Cardiac septum (tissue), 1 donor: ENCODE data around the gene GLRA3. TPM values are rescaled to one million over a fixed set of nuclear protein-coding genes. Genes with fewer than 3 reads are reported as not detected.

Experiments
- DNase-seq: peaks from one replicate; pipeline ENCODE4 v3.0.0-alpha.2; 2020; ENCODE audit warnings: low spot score
- intact Hi-C: fragments of 100-400 bp; cut with DNase I; formaldehyde crosslinking; loops from one replicate; pipeline ENCODE4 v1.14.0; 2022
- total RNA-seq: library from RNA; stranded (reverse); fragmentation: NEBNext Ultra II Directional; extraction: Animal tissue kit (Norgen Biotek cat#: 25700); gene quantifications from one replicate; pipeline ENCODE4 v1.2.1, GENCODE V29; 2021
- donor health status: DM: no; HTN: no; CAD: no.

The GLRA3 gene
- total RNA-seq, 1 donor from 2014 or later = not detected

GRCh38 chr4:174626342-174627008, 202.6 kb downstream of the GLRA3 start:
- DNase-seq = no peak
- intact Hi-C loops = no loop called here

GRCh38 chr4:174616661-174617060, 212.4 kb downstream of the GLRA3 start:
- intact Hi-C loops = no loop called here
- no peak for DNase-seq

GRCh38 chr4:174613979-174614378, 215.1 kb downstream of the GLRA3 start:
- DNase-seq = no peak
- intact Hi-C loops = no loop called here

- intact Hi-C loops = no loop called here
- DNase-seq = no peak
Measured at GRCh38 chr4:174611792-174612191, 217.3 kb downstream of the GLRA3 start.

- DNase-seq = no peak
- intact Hi-C loops = no loop called here
Measured at GRCh38 chr4:174607792-174608191, 221.3 kb downstream of the GLRA3 start.

GRCh38 chr4:174604198-174604597, 224.8 kb downstream of the GLRA3 start:
- intact Hi-C loops = no loop called here
- DNase-seq = no peak

- DNase-seq = no peak
- intact Hi-C loops = no loop called here
Measured at GRCh38 chr4:174600391-174600790, 228.7 kb downstream of the GLRA3 start.

GRCh38 chr4:174598800-174599199, 230.2 kb downstream of the GLRA3 start:
- intact Hi-C loops = no loop called here
- DNase-seq = no peak

GRCh38 chr4:174596513-174596912, 232.5 kb downstream of the GLRA3 start:
- intact Hi-C loops = no loop called here

GRCh38 chr4:174595141-174595929, 233.7 kb downstream of the GLRA3 start:
- no peak for DNase-seq
- intact Hi-C loops = no loop called here

More at GRCh38 chr4:174596513-174596912, 232.5 kb downstream of the GLRA3 start:
- DNase-seq = no peak

- intact Hi-C loops = no loop called here
- no peak for DNase-seq
Measured at GRCh38 chr4:174593701-174594100, 235.3 kb downstream of the GLRA3 start.

- DNase-seq = no peak
- intact Hi-C loops = no loop called here
Measured at GRCh38 chr4:174592985-174593335, 236.1 kb downstream of the GLRA3 start.

GRCh38 chr4:174592256-174592984, 236.6 kb downstream of the GLRA3 start:
- DNase-seq = no peak
- intact Hi-C loops = no loop called here

GRCh38 chr4:174591243-174592021, 237.6 kb downstream of the GLRA3 start:
- DNase-seq = no peak
- intact Hi-C loops = no loop called here

- intact Hi-C loops = no loop called here
- DNase-seq = no peak
Measured at GRCh38 chr4:174590336-174590735, 238.7 kb downstream of the GLRA3 start.

Other genes with a start within 250 kb of the GLRA3 start
- gene ADAM29, start 89.1 kb upstream of the GLRA3 start, total RNA-seq = not detected